Heart left ventricle (tissue), 16 donors: ENCODE results near the gene UVRAG. TPM values are rescaled to one million over a fixed set of nuclear protein-coding genes. Genes with fewer than 3 reads are reported as not detected.

Source experiments
- ATAC-seq, 4 donors: fragments of 200-7000 bp; cut with Tn5 transposase; one replicate each; pipeline ENCODE4 v1.9.1; 2020 to 2022; ENCODE audit warnings: moderate library complexity in 4 of 4, mild to moderate bottlenecking in 3 of 4, moderate number of reproducible peaks in 1 of 4
- DNase-seq, 5 donors: peaks; one replicate each; pipeline ENCODE4 v3.0.0-alpha.2; 2020
- H3K27ac ChIP-seq, 12 donors: fragments of 200-600 bp; sonication (generic) in 4 of 12; one replicate each; pipeline versions ENCODE4 v1.5.0 to v1.8.0; 2016 to 2022; ENCODE audit warnings: mild to moderate bottlenecking in 2 of 12
- H3K27me3 ChIP-seq, 9 donors: fragments of 200-600 bp; sonication (generic) in 2 of 9; one replicate each; pipeline versions ENCODE4 v1.5.1 to v1.8.0; 2016 to 2022; ENCODE audit warnings: mild to moderate bottlenecking in 3 of 9
- H3K36me3 ChIP-seq, 9 donors: fragments of 200-600 bp; sonication (generic) in 2 of 9; one replicate each; pipeline versions ENCODE4 v1.5.0 to v1.8.0; 2018 to 2022; ENCODE audit warnings: mild to moderate bottlenecking in 2 of 9
- H3K4me1 ChIP-seq, 12 donors: fragments of 200-600 bp; sonication (generic) in 4 of 12; one replicate each; pipeline versions ENCODE4 v1.5.0 to v1.8.0; 2016 to 2022; ENCODE audit warnings: mild to moderate bottlenecking in 3 of 12
- H3K4me3 ChIP-seq, 12 donors: fragments of 200-600 bp; sonication (generic) in 4 of 12; one replicate each; pipeline versions ENCODE4 v1.5.0 to v1.8.0; 2017 to 2022; ENCODE audit warnings: mild to moderate bottlenecking in 9 of 12, moderate library complexity in 4 of 12
- H3K9me3 ChIP-seq, 12 donors: fragments of 200-600 bp; sonication (generic) in 4 of 12; one replicate each; pipeline versions ENCODE4 v1.5.0 to v1.8.0; 2016 to 2022; ENCODE audit warnings: mild to moderate bottlenecking in 1 of 12
- CTCF ChIP-seq, 12 donors: fragments of 200-600 bp; sonication (generic) in 4 of 12; IDR thresholded peaks; one replicate each; pipeline versions ENCODE4 v1.5.0 to v1.8.0; 2018 to 2022; ENCODE audit warnings: antibody characterized with exemption in 12 of 12, mild to moderate bottlenecking in 5 of 12
- POLR2A ChIP-seq, 2 donors: fragments of 450-650 bp; IDR thresholded peaks; one replicate each; pipeline ENCODE4 v1.6.1; 2017; ENCODE audit warnings: antibody characterized with exemption in 2 of 2, mild to moderate bottlenecking in 2 of 2, moderate library complexity in 2 of 2
- WGBS, 4 donors: extraction: QIAGEN DNeasy Blood & Tissue Kit in 2 of 4; methylation state at CpG; one replicate each; pipeline versions ENCODE4 v1.1.5 to v1.1.7; 2013 to 2018; 5-methylcytosine and 5-hydroxymethylcytosine counted together
- intact Hi-C, 10 donors: fragments of 100-400 bp; cut with DNase I; formaldehyde crosslinking; loops; one replicate each; pipeline versions ENCODE4 v1.11.1 to v1.14.2; 2022
- polyA plus RNA-seq, 2 donors: library from polyadenylated mRNA; stranded (reverse); fragments of 200-250 nt; gene quantifications; one replicate each; pipeline ENCODE4 v1.2.3, GENCODE V29; 2013
- total RNA-seq, 9 donors: library from RNA; depleted of rRNA in 2 of 9; stranded (reverse); fragments of >200 nt in 2 of 9; fragmentation: NEBNext Ultra II Directional in 3 of 9; extraction: Animal tissue kit (Norgen Biotek cat#: 25700) in 3 of 9; gene quantifications; one replicate each; pipeline versions ENCODE4 v1.1.0 to v1.2.4, GENCODE V29; 2016 to 2023
- donor health status: ischemic (EF 13 %, LVEDD 7.1; RV severe dilation, severe dysfunction).
- donor health status: healthy with polysubstance abuse.
- donor health status: DM: no; HTN: yes; CAD: no.
- donor health status: DM: no; HTN: no; CAD: no.
- donor health status: ischemic (EF 25% LVEDD 6.9; RV normal size, moderate dysfunction).
- donor health status: ischemic (EF 25% LVEDD 5.7; RV mildly dilated, moderate dysfunction).
- donor health status: healthy.
- donor health status: DM: yes; HTN: yes; CAD: no.
- donor health status: ischemic (EF 35%, LVEDD 5.7; RV mildly dilated, moderate dysfunction).
- donor health status: nonischemic (EF 11% LVEDD 7.7; RV severe dilation, severe dysfunction).
- donor health status: DM: yes; HTN: yes; CAD: no.
- donor health status: PGD.
- donor health status: ischemic (EF 29% LVEDD 5.4; RV normal size, mild dysfunction).
- donor health status: nonischemic (EF 23%, LVEDD 6.1; RV moderate dilation, normal function).

Gene UVRAG
- total and polyA plus RNA-seq, 11 donors: 4.5 to 22.6 (median 15.0) TPM

GRCh38 chr11:75812542-75813040 is 2.4 kb upstream of the UVRAG start:
- WGBS, 4 donors: 68 to 84% (median 74%) methylated on average over 2 of the region's 2 CpGs
- TF ChIP-seq CTCF (IDR thresholded peaks at IDR 0.05): no peak
- no peaks in the 10 kb centered on the region for H3K9me3 ChIP-seq
- no peaks in the 10 kb centered on the region for H3K27me3 ChIP-seq
- no peaks in the 10 kb centered on the region for H3K36me3 ChIP-seq
- H3K4me1 ChIP-seq: peaks cover 0 to 43% (median 20%) of the 10 kb centered on the region in 12 donors
- intact Hi-C loops: loop anchor here in 2 of 10 donors (5.0 to 10.0 kb wide), 2 partner anchors 340 to 342 kb away; no protein-coding TSS in a partner anchor
- no peak for ATAC-seq
- DNase-seq: no peak
- no peak overlapping the region for H3K4me3 ChIP-seq
- peak overlapping the region in 6 of 12 donors; percentile 18 to 70 (median 62) for H3K27ac ChIP-seq

- Histone ChIP-seq H3K4me1 (peaks cover 0 to 48% (median 22%) of the 10 kb centered on the region in 12 donors), H3K27me3 (no peaks in the 10 kb centered on the region), H3K9me3 (no peaks in the 10 kb centered on the region), H3K27ac (peak overlapping the region in 9 of 12 donors; percentile 5 to 70 (median 59)), H3K36me3 (no peaks in the 10 kb centered on the region), H3K4me3 (no peak overlapping the region)
- intact Hi-C loops: loop anchor here in 2 of 10 donors (5.0 to 10.0 kb wide), 2 partner anchors 339 to 342 kb away; no protein-coding TSS in a partner anchor
- ATAC-seq (no peak), DNase-seq (no peak)
- 81 to 93% (median 82%) methylated on average over 2 of the region's 2 CpGs for WGBS, 4 donors
- TF ChIP-seq CTCF (IDR thresholded peaks at IDR 0.05): no peak
- TF ChIP-seq POLR2A (IDR thresholded peaks at IDR 0.05): no peak
Measured at GRCh38 chr11:75813124-75813523, 1.9 kb upstream of the UVRAG start.

- Histone ChIP-seq H3K27me3 (no peaks in the 10 kb centered on the region), H3K27ac (peak overlapping the region; percentile 1 to 96 (median 94)), H3K36me3 (no peaks in the 10 kb centered on the region), H3K4me1 (peaks cover 0 to 52% (median 22%) of the 10 kb centered on the region in 12 donors), H3K9me3 (no peaks in the 10 kb centered on the region), H3K4me3 (peak overlapping the region in 6 of 12 donors; percentile 72 to 99 (median 88))
- intact Hi-C loops: loop anchor here in 2 of 10 donors (5.0 to 10.0 kb wide), 2 partner anchors 339 to 341 kb away; no protein-coding TSS in a partner anchor
- WGBS, 4 donors: 62 to 78% (median 63%) methylated on average over 1 of the region's 1 CpG
- TF ChIP-seq CTCF (IDR thresholded peaks at IDR 0.05) (no peak), POLR2A (IDR thresholded peaks at IDR 0.05) (no peak)
- ATAC-seq: peak in 1 of 4 donors; percentile 0
- DNase-seq: no peak
Measured at GRCh38 chr11:75813622-75814039, 1.4 kb upstream of the UVRAG start.

- ATAC-seq: peak in 2 of 4 donors; percentile 31 to 34
- H3K27me3 ChIP-seq: no peaks in the 10 kb centered on the region
- H3K4me1 ChIP-seq: peaks cover 0 to 59% (median 22%) of the 10 kb centered on the region in 12 donors
- peak overlapping the region; percentile 1 to 96 (median 94) for H3K27ac ChIP-seq
- WGBS, 4 donors: 0 to 1% (median 1%) methylated on average over 5 to 12 of the region's 12 CpGs
- intact Hi-C loops: loop anchor here in 2 of 10 donors (5.0 to 10.0 kb wide), 2 partner anchors 338 to 340 kb away; no protein-coding TSS in a partner anchor
- no peak for DNase-seq
- H3K36me3 ChIP-seq: no peaks in the 10 kb centered on the region
- H3K4me3 ChIP-seq: peak overlapping the region; percentile 72 to 100 (median 94)
- H3K9me3 ChIP-seq: no peaks in the 10 kb centered on the region
- TF ChIP-seq POLR2A (IDR thresholded peaks at IDR 0.05): peak in 1 of 2 donors; percentile 49
- TF ChIP-seq CTCF (IDR thresholded peaks at IDR 0.05): no peak
Measured at GRCh38 chr11:75814363-75814676, 690 bp upstream of the UVRAG start.
